Measurements from ENCODE around the gene PHACTR2. TPM values are rescaled to one million over a fixed set of nuclear protein-coding genes. Genes with fewer than 3 reads are reported as not detected.
A peak's percentile ranks its signal among the peaks of the same experiment; 100 is the strongest.

Gene PHACTR2
- total and polyA plus RNA-seq, 2 of the 13 experiments (the other 11 are each of a cell fraction or from before 2014, with no cell fraction given), result 11.3 to 28.2 TPM

GRCh38 chr6:143746202-143747119 lies 68.7 kb downstream of the PHACTR2 start (continued):
- TF ChIP-seq YY1 (IDR thresholded peaks at IDR 0.05; ENCODE audit: insufficient read depth, insufficient replicate concordance, low read depth, low read length) (peak; percentile 86), HINFP (CRISPR knock-in tag; IDR thresholded peaks at IDR 0.05; ENCODE audit: low read depth) (peak; percentile 59; the same call in 1 of the 2 replicates), ZFP91 (CRISPR knock-in tag; IDR thresholded peaks at IDR 0.05; ENCODE audit: borderline replicate concordance) (peak; percentile 67; the same call in 1 of the 2 replicates), ATF7 (IDR thresholded peaks at IDR 0.05) (no peak), ATF7 (CRISPR knock-in tag; IDR thresholded peaks at IDR 0.05) (0 out of 2 replicates have a peak, but pooled peaks have one; percentile 53), FOSL1 (CRISPR knock-in tag; IDR thresholded peaks at IDR 0.05; ENCODE audit: borderline replicate concordance) (no peak), ZNF3 (CRISPR knock-in tag; IDR thresholded peaks at IDR 0.05) (peak; percentile 75; the same call in 1 of the 2 replicates), BRD4 (CRISPR knock-in tag; IDR thresholded peaks at IDR 0.05) (peak; percentile 68), ZNF546 (CRISPR knock-in tag; conservative IDR thresholded peaks at IDR 0.05) (no peak), MEIS1 (CRISPR knock-in tag; IDR thresholded peaks at IDR 0.05; ENCODE audit: borderline replicate concordance) (peak; percentile 57; the same call in 1 of the 2 replicates), JDP2 (CRISPR knock-in tag; IDR thresholded peaks at IDR 0.05; ENCODE audit: borderline replicate concordance) (no peak), ZBTB26 (CRISPR knock-in tag; IDR thresholded peaks at IDR 0.05; ENCODE audit: borderline replicate concordance) (0 out of 2 replicates have a peak, but pooled peaks have one; percentile 26), GFI1 (CRISPR knock-in tag; IDR thresholded peaks at IDR 0.05; ENCODE audit: borderline replicate concordance) (0 out of 2 replicates have a peak, but pooled peaks have one; percentile 27), ZNF687 (CRISPR knock-in tag; IDR thresholded peaks at IDR 0.05) (peak; percentile 54; the same call in 1 of the 2 replicates), ZNF556 (CRISPR knock-in tag; IDR thresholded peaks at IDR 0.05; ENCODE audit: borderline replicate concordance) (0 out of 2 replicates have a peak, but pooled peaks have one; percentile 73), ZNF224 (CRISPR knock-in tag; IDR thresholded peaks at IDR 0.05) (0 out of 2 replicates have a peak, but pooled peaks have one; percentile 22), ZMYM3 (CRISPR knock-in tag; IDR thresholded peaks at IDR 0.05) (0 out of 2 replicates have a peak, but pooled peaks have one; percentile 23), HOXA3 (CRISPR knock-in tag; IDR thresholded peaks at IDR 0.05) (0 out of 2 replicates have a peak, but pooled peaks have one; percentile 19), RBFOX2 (IDR thresholded peaks at IDR 0.05; ENCODE audit: low read depth, low read length) (peak; percentile 57)

Data from HepG2 (cell line).